K562 (cell line): ENCODE measurements around the gene TYRO3. TPM values are rescaled to one million over a fixed set of nuclear protein-coding genes. Genes with fewer than 3 reads are reported as not detected.

Experiments
- ATAC-seq: fragments of 200-7000 bp; cut with Tn5 transposase; 3 replicates; pipeline ENCODE4 v1.9.1; 2020; ENCODE audit warnings: moderate library complexity
- BruUV-seq: library from RNA; stranded (reverse); fragments of 400-500 nt; replicated peaks from 2 replicates; lab custom pipeline; 2021; lab: Mats Ljungman, UMichigan
- CTCF ChIA-PET: fragments of 300-600 bp; formaldehyde crosslinking; extraction: SDS; loops from one replicate; lab custom pipeline; 2021; ENCODE audit warnings: low intra/inter-chr PET ratio; lab: Yijun Ruan, JAX
- POLR2A ChIA-PET: fragments of 300-600, 350-650 bp; sonication (Branson Sonifier 250); formaldehyde crosslinking; extraction: SDS; loops from one replicate; lab custom pipeline; 2021; ENCODE audit warnings: antibody characterized with exemption, inconsistent platforms; lab: Yijun Ruan, JAX
- DNase-seq, 4 experiments: peaks; one replicate each; pipeline versions ENCODE4 v3.0.0 to v3.0.0-alpha.2; 2011 to 2018; ENCODE audit warnings: low spot score in 3 of 4, mixed read lengths in 3 of 4; ENCODE audit errors: extremely low read depth in 1 of 4
- FAIRE-seq: peaks from 2 replicates; lab custom pipeline; 2011; peaks lifted over from hg19 to GRCh38; lab: Jason Lieb, UNC
- H2AFZ ChIP-seq: 2 replicates; pipeline ENCODE4 v1.6.0; 2011; ENCODE audit warnings: low read depth, low read length, control low read depth, inconsistent platforms
- H3K27ac ChIP-seq: fragments of 200-600 bp; 3 replicates; pipeline ENCODE4 v1.8.0; 2011; ENCODE audit warnings: low read depth, mild to moderate bottlenecking, control low read depth, inconsistent platforms, low read length, moderate library complexity, mixed read lengths; ENCODE audit errors: extremely low read depth
- H3K27me3 ChIP-seq, 2 experiments: fragments of 300-600 bp in 1 of 2; 2 replicates in 1 of 2; 3 replicates in 1 of 2; pipeline versions ENCODE4 v1.6.0 to v1.8.0; 2011; ENCODE audit warnings: inconsistent platforms in 2 of 2, low read length in 2 of 2, mild to moderate bottlenecking in 1 of 2, mixed read lengths in 1 of 2, moderate library complexity in 1 of 2; ENCODE audit not compliant: control insufficient read depth in 2 of 2, insufficient read depth in 2 of 2
- H3K36me3 ChIP-seq: fragments of 300-600 bp; 3 replicates; pipeline ENCODE4 v1.8.0; 2011; ENCODE audit warnings: mild to moderate bottlenecking, low read length, inconsistent platforms; ENCODE audit not compliant: control insufficient read depth, insufficient read depth
- H3K4me1 ChIP-seq, 2 experiments: fragments of 200-600 bp in 1 of 2; replicated peaks in 1 of 2; 2 replicates in 1 of 2; 3 replicates in 1 of 2; pipeline versions ENCODE4 v1.5.1 to v1.8.0; 2011; ENCODE audit warnings: inconsistent platforms in 2 of 2, low read length in 2 of 2, mild to moderate bottlenecking in 1 of 2, mixed read lengths in 1 of 2, moderate library complexity in 1 of 2; ENCODE audit not compliant: control insufficient read depth in 2 of 2, insufficient read depth in 2 of 2
- H3K4me2 ChIP-seq: 2 replicates; pipeline ENCODE4 v1.6.1; 2011; ENCODE audit warnings: low read length, control low read depth, inconsistent platforms, mixed read lengths; ENCODE audit not compliant: insufficient read depth
- H3K4me3 ChIP-seq: fragments of 200-600 bp; sonication (generic), shearing (Covaris generic); 2 replicates; pipeline ENCODE4 v1.5.1; 2016; ENCODE audit warnings: control low read depth, inconsistent platforms
- H3K79me2 ChIP-seq: fragments of 200-600 bp; 3 replicates; pipeline ENCODE4 v1.8.0; 2011; ENCODE audit warnings: low read length, inconsistent platforms; ENCODE audit not compliant: control insufficient read depth, insufficient read depth
- H3K9ac ChIP-seq, 2 experiments: 2 replicates each; pipeline versions ENCODE4 v1.6.0 to v1.6.1; 2011; ENCODE audit warnings: low read depth in 2 of 2, low read length in 2 of 2, control low read depth in 1 of 2, inconsistent platforms in 1 of 2, mild to moderate bottlenecking in 1 of 2, mixed read lengths in 1 of 2; ENCODE audit not compliant: insufficient read depth in 1 of 2
- H3K9me1 ChIP-seq: one replicate; pipeline ENCODE4 v1.6.0; 2011; ENCODE audit warnings: inconsistent platforms, mild to moderate bottlenecking, low read length, moderate library complexity; ENCODE audit not compliant: control insufficient read depth, insufficient read depth
- H3K9me3 ChIP-seq: replicated peaks from 2 replicates; pipeline ENCODE4 v1.5.1; 2011; ENCODE audit warnings: low read depth, low read length, inconsistent platforms; ENCODE audit not compliant: control insufficient read depth, insufficient read depth
- H4K20me1 ChIP-seq: replicated peaks from 2 replicates; pipeline ENCODE4 v1.6.1; 2011; ENCODE audit warnings: low read length, inconsistent platforms, mixed read lengths; ENCODE audit not compliant: control insufficient read depth, insufficient read depth
- E2F8 ChIP-seq: fragments of 450-650 bp; IDR thresholded peaks from 2 replicates; pipeline ENCODE4 v1.7.1; 2018; ENCODE audit warnings: mild to moderate bottlenecking, low read depth; ENCODE audit not compliant: partially characterized antibody
- GTF2F1 ChIP-seq: IDR thresholded peaks from 2 replicates; pipeline ENCODE4 v1.6.1; 2011; ENCODE audit warnings: low read depth, low read length, improper control_type of control experiment
- HIVEP1 ChIP-seq: fragments of 250-450 bp; sonication (Bioruptor Pico); IDR thresholded peaks from 2 replicates; pipeline ENCODE4 v1.4.0; 2020; ENCODE audit warnings: mild to moderate bottlenecking
- RBM17 ChIP-seq: fragments of 200-400 bp; formaldehyde crosslinking; IDR thresholded peaks from 2 replicates; pipeline ENCODE4 v1.6.1; 2017; ENCODE audit warnings: low read depth, mild to moderate bottlenecking, low read length, borderline replicate concordance
- ZNF584 ChIP-seq: fragments of 200-800 bp; sonication (Bioruptor generic); IDR thresholded peaks from 2 replicates; pipeline ENCODE4 v1.6.1; 2016; ENCODE audit warnings: low read depth, mild to moderate bottlenecking, missing genetic modification characterization, missing compliant biosample characterization
- WGBS: fragments of 100-300 bp; shearing (Covaris generic); methylation state at CpG from one replicate; pipeline ENCODE4 v1.1.6; 2016; ENCODE audit warnings: low coverage, mixed read lengths; ENCODE audit not compliant: insufficient coverage; ENCODE audit errors: missing lambda C conversion rate; 5-methylcytosine and 5-hydroxymethylcytosine counted together
- in situ Hi-C: fragments of 300-500 bp; cut with MboI; formaldehyde crosslinking; loops from 4 replicates; pipeline ENCODE4 v1.15.0; 2018; ENCODE audit warnings: inconsistent platforms, mixed read lengths
- intact Hi-C: fragments of 100-400 bp; cut with micrococcal nuclease; formaldehyde crosslinking; loops from 2 replicates; pipeline ENCODE4 v1.14.2; 2022
- polyA plus RNA-seq, 8 experiments: library from polyadenylated mRNA; depleted of rRNA in 4 of 8; stranded (reverse) in 5 of 8; unstranded in 3 of 8; fragments of >200 nt; fragmentation: Nextera tagmentation in 2 of 8; fragmentation: Illumina TruSeq in 1 of 8; extraction: Ambion mirVana in 2 of 8; extraction: Trizol in 1 of 8; gene quantifications; 2 replicates each; pipeline versions ENCODE4 v1.2.1 to v1.2.3, GENCODE V29; 2011 to 2014; ENCODE audit warnings: inconsistent platforms in 1 of 8, missing spikeins in 1 of 8
- total RNA-seq, 7 experiments: library from RNA; depleted of rRNA in 6 of 7; stranded (reverse); fragments of >200 nt in 6 of 7; fragmentation: Illumina TruSeq in 2 of 7; extraction: Trizol in 2 of 7; gene quantifications; 2 replicates each; pipeline versions ENCODE4 v1.2.1 to v1.2.3, GENCODE V29; 2011 to 2021; ENCODE audit warnings: low replicate concordance in 1 of 7
- TF ChIP-seq, protein P1 (sequence below): sonication (generic); formaldehyde crosslinking; IDR thresholded peaks from 2 replicates; pipeline ENCODE4 v1.9.0; 2022; ENCODE audit warnings: mild to moderate bottlenecking, missing genetic modification reagents

Gene TYRO3
- total and polyA plus RNA-seq, 9 of the 15 experiments (the other 6 are each of a cell fraction or from before 2014, with no cell fraction given) = 2.6 to 39.6 (median 18.6) TPM

- CTCF ChIA-PET = no interaction called here
- TF ChIP-seq GTF2F1 (no peak), HIVEP1 (CRISPR knock-in tag) (no peak), ZNF584 (CRISPR knock-in tag) (no peak), RBM17 (no peak), E2F8 (no peak)
- TF ChIP-seq, protein P1, sequence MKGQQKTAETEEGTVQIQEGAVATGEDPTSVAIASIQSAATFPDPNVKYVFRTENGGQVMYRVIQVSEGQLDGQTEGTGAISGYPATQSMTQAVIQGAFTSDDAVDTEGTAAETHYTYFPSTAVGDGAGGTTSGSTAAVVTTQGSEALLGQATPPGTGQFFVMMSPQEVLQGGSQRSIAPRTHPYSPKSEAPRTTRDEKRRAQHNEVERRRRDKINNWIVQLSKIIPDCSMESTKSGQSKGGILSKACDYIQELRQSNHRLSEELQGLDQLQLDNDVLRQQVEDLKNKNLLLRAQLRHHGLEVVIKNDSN (CRISPR knock-in tag) = no peak
- TF ChIP-seq, all 486 proteins: peak for 0
- no peak for ATAC-seq
- H3K4me1 ChIP-seq = peaks cover 10 to 12% of the 10 kb centered on the region in 2 experiments
- no peaks in the 10 kb centered on the region for H3K79me2 ChIP-seq
- no peak overlapping the region for H2AFZ ChIP-seq
- intact Hi-C loops (no loop called here), in situ Hi-C loops (no loop called here)
- no TSS peak for BruUV-seq
- H3K27ac ChIP-seq = no peak overlapping the region
- H3K9me1 ChIP-seq = no peaks in the 10 kb centered on the region
- WGBS = 83% methylated on average over 8 of the region's 8 CpGs
- no peak overlapping the region for H3K4me2 ChIP-seq
- no peak for DNase-seq
- H4K20me1 ChIP-seq = no peaks in the 10 kb centered on the region
- H3K9ac ChIP-seq = peak overlapping the region in 1 of 2 experiments; percentile 20; a peak in 2 of 4 replicates
- no peaks in the 10 kb centered on the region for H3K9me3 ChIP-seq
- no peak for FAIRE-seq
- H3K36me3 ChIP-seq = peaks cover 59% of the 10 kb centered on the region; the same call in 2 of the 3 replicates
- POLR2A ChIA-PET = interaction anchor here (0.6 to 4.8 kb wide), 4 partner anchors 8 to 918 kb away, joined by 3 to 16 read pairs (median 5); partner anchors contain the start of gene ZNF106
- H3K4me3 ChIP-seq = no peak overlapping the region
- H3K27me3 ChIP-seq = no peaks in the 10 kb centered on the region
Measured at GRCh38 chr15:41572866-41573265, 13.9 kb downstream of the TYRO3 start.
